Heart left ventricle (tissue), 13 donors: Measurements from ENCODE around the gene TNFRSF4.
"Not testable (repeated sequence)": the region's sequence is repeated elsewhere in the genome, so short reads cannot be mapped to it uniquely, and the experiment has no call there.

Experiments used
- POLR2A ChIP-seq, 2 donors: fragments of 450-650 bp; IDR thresholded peaks; one replicate each; pipeline ENCODE4 v1.6.1; 2017; ENCODE audit warnings: antibody characterized with exemption in 2 of 2, mild to moderate bottlenecking in 2 of 2, moderate library complexity in 2 of 2
- TF ChIP-seq, protein P1 (sequence below), 12 donors: fragments of 200-600 bp; sonication (generic) in 4 of 12; IDR thresholded peaks; one replicate each; pipeline versions ENCODE4 v1.5.0 to v1.8.0; 2018 to 2022; ENCODE audit warnings: antibody characterized with exemption in 12 of 12, mild to moderate bottlenecking in 5 of 12
- donor health status: ischemic (EF 13 %, LVEDD 7.1; RV severe dilation, severe dysfunction).
- donor health status: DM: no; HTN: yes; CAD: no.
- donor health status: DM: no; HTN: no; CAD: no.
- donor health status: ischemic (EF 25% LVEDD 6.9; RV normal size, moderate dysfunction).
- donor health status: ischemic (EF 25% LVEDD 5.7; RV mildly dilated, moderate dysfunction).
- donor health status: ischemic (EF 35%, LVEDD 5.7; RV mildly dilated, moderate dysfunction).
- donor health status: nonischemic (EF 11% LVEDD 7.7; RV severe dilation, severe dysfunction).
- donor health status: DM: yes; HTN: yes; CAD: no.
- donor health status: PGD.
- donor health status: ischemic (EF 29% LVEDD 5.4; RV normal size, mild dysfunction).
- donor health status: nonischemic (EF 23%, LVEDD 6.1; RV moderate dilation, normal function).

DNA sequence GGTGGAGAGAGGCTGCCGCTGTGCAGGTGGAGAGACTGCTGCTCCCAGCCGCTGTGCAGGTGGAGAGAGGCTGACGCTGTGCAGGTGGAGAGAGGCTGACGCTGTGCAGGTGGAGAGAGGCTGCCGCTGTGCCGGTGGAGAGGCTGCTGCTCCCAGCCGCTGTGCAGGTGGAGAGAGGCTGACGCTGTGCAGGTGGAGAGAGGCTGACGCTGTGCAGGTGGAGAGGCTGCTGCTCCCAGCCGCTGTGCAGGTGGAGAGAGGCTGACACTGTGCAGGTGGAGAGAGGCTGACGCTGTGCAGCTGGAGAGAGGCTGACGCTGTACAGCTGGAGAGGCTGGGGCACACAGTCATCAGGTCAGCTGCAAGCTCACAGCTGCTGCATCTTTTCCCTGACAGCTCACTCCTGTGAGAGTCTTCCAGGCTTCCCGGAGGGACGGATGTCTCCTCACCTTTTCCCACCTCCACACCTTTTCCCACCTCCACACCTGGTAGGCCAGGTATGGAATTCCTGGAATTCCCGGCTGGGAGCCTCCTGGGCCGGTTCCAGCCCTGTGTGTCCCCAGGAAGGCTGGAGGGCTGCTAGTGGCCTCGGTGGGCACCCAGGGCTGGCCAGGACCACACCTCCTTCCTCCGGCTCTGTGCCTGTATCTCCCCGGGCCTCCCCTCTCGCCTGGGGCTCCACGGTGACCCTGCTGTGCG is 37.7 kb downstream of the TNFRSF4 start:
- TF ChIP-seq, protein P1, sequence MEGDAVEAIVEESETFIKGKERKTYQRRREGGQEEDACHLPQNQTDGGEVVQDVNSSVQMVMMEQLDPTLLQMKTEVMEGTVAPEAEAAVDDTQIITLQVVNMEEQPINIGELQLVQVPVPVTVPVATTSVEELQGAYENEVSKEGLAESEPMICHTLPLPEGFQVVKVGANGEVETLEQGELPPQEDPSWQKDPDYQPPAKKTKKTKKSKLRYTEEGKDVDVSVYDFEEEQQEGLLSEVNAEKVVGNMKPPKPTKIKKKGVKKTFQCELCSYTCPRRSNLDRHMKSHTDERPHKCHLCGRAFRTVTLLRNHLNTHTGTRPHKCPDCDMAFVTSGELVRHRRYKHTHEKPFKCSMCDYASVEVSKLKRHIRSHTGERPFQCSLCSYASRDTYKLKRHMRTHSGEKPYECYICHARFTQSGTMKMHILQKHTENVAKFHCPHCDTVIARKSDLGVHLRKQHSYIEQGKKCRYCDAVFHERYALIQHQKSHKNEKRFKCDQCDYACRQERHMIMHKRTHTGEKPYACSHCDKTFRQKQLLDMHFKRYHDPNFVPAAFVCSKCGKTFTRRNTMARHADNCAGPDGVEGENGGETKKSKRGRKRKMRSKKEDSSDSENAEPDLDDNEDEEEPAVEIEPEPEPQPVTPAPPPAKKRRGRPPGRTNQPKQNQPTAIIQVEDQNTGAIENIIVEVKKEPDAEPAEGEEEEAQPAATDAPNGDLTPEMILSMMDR (IDR thresholded peaks at IDR 0.05) = not testable (repeated sequence)
- not testable (repeated sequence) for TF ChIP-seq POLR2A (IDR thresholded peaks at IDR 0.05)
